ENCODE measurements around the gene POLA2.

The POLA2 gene

GRCh38 chr11:65274735-65275682, 13.2 kb downstream of the POLA2 start:
- Histone ChIP-seq H3K4me3 (no peak overlapping the region), H3K4me2 (peak overlapping the region in 3 of 11 experiments; percentile 11 to 67 (median 47); a peak in 4 of 22 replicates), H3K36me3 (peaks cover 13 to 91% (median 72%) of the 10 kb centered on the region in 11 experiments), H3K27me3 (no peaks in the 10 kb centered on the region), H3K9ac (no peak overlapping the region; a peak in 1 of 22 replicates), H3K27ac (peak overlapping the region in 5 of 11 experiments; percentile 3 to 37 (median 5); a peak in 5 of 22 replicates), H3K9me3 (replicated peaks in 1 of 11) (no peaks in the 10 kb centered on the region), H3K4me1 (peaks cover 0 to 33% (median 17%) of the 10 kb centered on the region in 10 experiments; a peak in 19 of 20 replicates), H4K20me1 (no peaks in the 10 kb centered on the region; a peak in 1 of 22 replicates)
- no peak for TF ChIP-seq Cebpa-rat (IDR thresholded peaks at IDR 0.05)

- Histone ChIP-seq H3K4me1 (peaks cover 0 to 42% (median 26%) of the 10 kb centered on the region in 10 experiments; a peak in 19 of 20 replicates), H3K36me3 (peaks cover 4 to 91% (median 72%) of the 10 kb centered on the region in 11 experiments), H3K27ac (peak overlapping the region in 4 of 11 experiments; percentile 3 to 37 (median 16); a peak in 5 of 22 replicates), H3K4me3 (no peak overlapping the region), H4K20me1 (no peaks in the 10 kb centered on the region), H3K9me3 (replicated peaks in 1 of 11) (no peaks in the 10 kb centered on the region), H3K27me3 (no peaks in the 10 kb centered on the region), H3K4me2 (peak overlapping the region in 1 of 11 experiments; percentile 67; a peak in 1 of 22 replicates), H3K9ac (peak overlapping the region in 2 of 11 experiments; percentile 7 to 21; a peak in 1 of 22 replicates)
- no peak for TF ChIP-seq Cebpa-rat (IDR thresholded peaks at IDR 0.05)
Observed at GRCh38 chr11:65275906-65276305, 14.1 kb downstream of the POLA2 start.

- Histone ChIP-seq H3K27me3 (no peaks in the 10 kb centered on the region), H3K4me3 (no peak overlapping the region), H3K9me3 (replicated peaks in 1 of 11) (no peaks in the 10 kb centered on the region), H3K27ac (peak overlapping the region in 1 of 11 experiments; percentile 29; a peak in 1 of 22 replicates), H3K4me2 (no peak overlapping the region), H4K20me1 (no peaks in the 10 kb centered on the region), H3K4me1 (peaks cover 2 to 61% (median 37%) of the 10 kb centered on the region in 10 experiments; a peak in 19 of 20 replicates), H3K9ac (no peak overlapping the region; a peak in 1 of 22 replicates), H3K36me3 (peaks cover 15 to 91% (median 72%) of the 10 kb centered on the region in 11 experiments)
- no peak for TF ChIP-seq Cebpa-rat (IDR thresholded peaks at IDR 0.05)
Observed at GRCh38 chr11:65277631-65278277, 16.0 kb downstream of the POLA2 start.

- Histone ChIP-seq H4K20me1 (no peaks in the 10 kb centered on the region), H3K4me2 (peak overlapping the region in 2 of 11 experiments; percentile 75 to 80; a peak in 2 of 22 replicates), H3K4me1 (peaks cover 8 to 67% (median 43%) of the 10 kb centered on the region in 10 experiments; a peak in 19 of 20 replicates), H3K27me3 (no peaks in the 10 kb centered on the region), H3K36me3 (peaks cover 16 to 91% (median 78%) of the 10 kb centered on the region in 11 experiments), H3K4me3 (no peak overlapping the region), H3K27ac (peak overlapping the region in 3 of 11 experiments; percentile 28 to 55 (median 43); a peak in 2 of 22 replicates), H3K9me3 (replicated peaks in 1 of 11) (no peaks in the 10 kb centered on the region), H3K9ac (peak overlapping the region in 1 of 11 experiments; percentile 12; a peak in 1 of 22 replicates)
- no peak for TF ChIP-seq Cebpa-rat (IDR thresholded peaks at IDR 0.05)
Observed at GRCh38 chr11:65278356-65278755, 16.6 kb downstream of the POLA2 start.

GRCh38 chr11:65279279-65279678, 17.5 kb downstream of the POLA2 start:
- Histone ChIP-seq H3K9ac (peak overlapping the region in 8 of 11 experiments; percentile 8 to 28 (median 18); a peak in 7 of 22 replicates), H3K36me3 (peaks cover 16 to 92% (median 88%) of the 10 kb centered on the region in 11 experiments), H3K27me3 (no peaks in the 10 kb centered on the region), H3K27ac (peak overlapping the region; percentile 16 to 65 (median 39); a peak in 19 of 22 replicates), H3K4me2 (peak overlapping the region in 9 of 11 experiments; percentile 26 to 80 (median 62); a peak in 16 of 22 replicates), H4K20me1 (no peaks in the 10 kb centered on the region), H3K9me3 (replicated peaks in 1 of 11) (no peaks in the 10 kb centered on the region), H3K4me1 (peaks cover 9 to 72% (median 50%) of the 10 kb centered on the region in 10 experiments; a peak in 19 of 20 replicates), H3K4me3 (no peak overlapping the region)
- TF ChIP-seq Cebpa-rat (IDR thresholded peaks at IDR 0.05), result no peak

- Histone ChIP-seq H3K27me3 (no peaks in the 10 kb centered on the region), H4K20me1 (no peaks in the 10 kb centered on the region), H3K4me3 (no peak overlapping the region), H3K27ac (peak overlapping the region; percentile 16 to 65 (median 39); a peak in 20 of 22 replicates), H3K9ac (peak overlapping the region in 9 of 11 experiments; percentile 8 to 28 (median 17); a peak in 7 of 22 replicates), H3K9me3 (replicated peaks in 1 of 11) (no peaks in the 10 kb centered on the region), H3K4me2 (peak overlapping the region in 10 of 11 experiments; percentile 1 to 80 (median 60); a peak in 19 of 22 replicates), H3K4me1 (peaks cover 9 to 72% (median 50%) of the 10 kb centered on the region in 10 experiments; a peak in 19 of 20 replicates), H3K36me3 (peaks cover 16 to 98% (median 94%) of the 10 kb centered on the region in 11 experiments)
- TF ChIP-seq Cebpa-rat (IDR thresholded peaks at IDR 0.05), result no peak
Observed at GRCh38 chr11:65279741-65280440, 18.1 kb downstream of the POLA2 start.

GRCh38 chr11:65280646-65281045, 18.9 kb downstream of the POLA2 start:
- Histone ChIP-seq H3K36me3 (peaks cover 16 to 100% (median 99%) of the 10 kb centered on the region in 11 experiments), H3K27ac (peak overlapping the region in 9 of 11 experiments; percentile 12 to 65 (median 43); a peak in 14 of 22 replicates), H3K9ac (0 out of 22 replicates have a peak overlapping the region, but pooled peaks of 1 of the 11 experiments have one; percentile 8), H3K27me3 (no peaks in the 10 kb centered on the region), H3K9me3 (replicated peaks in 1 of 11) (no peaks in the 10 kb centered on the region), H3K4me1 (peaks cover 9 to 69% (median 47%) of the 10 kb centered on the region in 10 experiments; a peak in 19 of 20 replicates), H4K20me1 (no peaks in the 10 kb centered on the region), H3K4me2 (peak overlapping the region in 9 of 11 experiments; percentile 26 to 80 (median 62); a peak in 18 of 22 replicates), H3K4me3 (no peak overlapping the region)
- no peak for TF ChIP-seq Cebpa-rat (IDR thresholded peaks at IDR 0.05)
